NCI-H2196 treated with DMSO at 0.1 percent for 48 hours (cell line): Measurements from ENCODE around the gene PTK6.
"Not testable (repeated sequence)": the region's sequence is repeated elsewhere in the genome, so short reads cannot be mapped to it uniquely, and the experiment has no call there.

Experiments used
- DNase-seq: peaks from one replicate; lab custom pipeline; 2025; ENCODE audit not compliant: unreplicated experiment; lab: John Stamatoyannopoulos, UW

Gene PTK6

DNA sequence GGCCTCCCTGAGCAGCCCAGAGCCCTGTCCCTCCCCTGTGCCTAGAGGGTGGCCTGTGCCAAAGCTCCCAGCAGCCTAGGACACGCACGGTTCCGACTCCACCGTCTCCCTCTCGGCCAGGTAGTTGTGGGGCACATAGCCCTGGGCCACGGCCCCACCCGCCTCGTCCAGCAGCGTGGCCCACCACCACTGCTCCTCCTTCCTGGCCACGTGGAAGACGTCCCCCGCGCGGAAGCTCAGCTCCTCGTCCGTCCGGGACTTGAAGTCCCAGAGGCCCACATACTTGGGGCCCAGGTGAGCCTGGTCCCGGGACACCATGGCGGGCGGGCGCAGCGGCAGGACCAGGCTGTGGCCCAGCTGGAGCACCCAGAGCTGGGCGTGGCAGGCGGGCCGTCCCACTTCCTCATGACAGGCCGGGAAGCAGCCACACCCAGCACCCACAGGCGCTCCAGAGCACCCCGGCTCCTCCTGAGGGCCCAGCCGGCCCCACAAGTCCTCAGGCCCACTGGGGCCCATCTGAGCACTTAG lies at the start of gene PTK6:
TSS of gene PTK6 (minus strand) at position 380 of the 528 bp plus-strand sequence. CDS start at position 318, 62 bp downstream.
- no peak for DNase-seq

- no peak for DNase-seq
Measured at GRCh38 chr20:63586797-63587196, 49.6 kb upstream of the PTK6 start.

- no peak for DNase-seq
Measured at GRCh38 chr20:63585616-63586565, 48.7 kb upstream of the PTK6 start.

DNA sequence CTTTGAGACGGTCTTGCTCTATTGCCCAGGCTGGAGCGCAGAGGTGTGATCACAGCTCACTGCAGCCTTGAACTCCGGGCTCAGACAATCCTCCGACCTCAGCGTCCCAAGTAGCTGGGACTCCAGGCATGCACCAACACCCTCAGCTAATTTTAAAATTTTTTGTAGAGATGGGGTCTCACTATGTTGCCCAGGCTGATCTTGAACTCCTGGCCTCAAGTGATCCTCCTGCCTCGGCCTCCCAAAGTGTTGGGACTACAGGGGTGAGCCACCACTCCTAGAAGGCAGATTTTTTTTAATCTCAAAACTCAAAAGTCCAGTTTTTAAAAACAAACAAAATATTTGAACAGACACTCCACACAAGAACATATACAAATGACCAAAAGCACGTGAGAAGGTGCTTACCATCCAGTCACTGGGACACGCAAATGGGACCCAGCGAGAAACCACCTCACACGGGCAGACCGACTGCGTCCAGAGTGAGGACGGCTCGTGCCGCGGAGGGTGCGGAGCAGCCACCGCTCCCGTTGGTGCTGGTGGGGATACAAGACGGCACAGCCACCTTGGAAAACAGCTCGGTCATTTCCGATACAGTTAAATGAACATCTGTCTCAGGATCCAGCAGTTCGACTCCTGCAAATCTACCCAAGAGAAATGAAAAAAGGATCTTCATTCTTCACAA lies 45.3 kb upstream of the PTK6 start:
- no peak for DNase-seq

DNA sequence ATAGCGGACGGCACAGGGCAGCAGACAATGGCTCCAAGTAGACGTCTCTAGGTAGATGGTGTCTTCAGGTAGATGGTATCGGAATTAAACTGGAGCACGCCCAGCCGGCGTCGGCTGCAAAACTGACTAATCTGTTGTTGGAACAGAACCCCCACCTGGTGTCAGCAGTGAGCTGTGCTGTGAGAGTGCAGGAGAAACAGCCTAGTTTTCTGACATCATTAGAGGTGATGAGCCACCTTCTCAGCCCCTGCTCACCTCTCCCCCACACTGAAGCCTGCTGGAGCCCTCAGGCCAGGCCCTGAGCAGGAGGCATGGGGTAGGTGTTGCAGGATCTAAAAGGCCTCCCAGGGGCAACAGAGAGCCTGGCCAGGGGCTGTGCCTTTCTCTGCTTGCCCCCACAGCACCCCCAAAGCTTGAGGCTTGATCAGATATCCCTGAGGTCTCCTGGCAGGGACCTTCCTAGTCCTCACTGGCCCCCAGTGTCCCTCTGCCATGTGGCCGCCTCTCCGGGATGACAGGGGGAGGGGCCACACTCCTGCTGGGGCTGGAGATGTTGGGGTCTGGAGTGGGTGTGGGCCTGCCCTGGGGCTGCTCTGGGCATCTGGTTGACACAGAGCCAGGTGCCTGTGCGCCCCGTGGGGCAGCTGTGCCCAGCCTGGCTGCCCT lies 43.8 kb upstream of the PTK6 start:
- no peak for DNase-seq

- no peak for DNase-seq
Measured at GRCh38 chr20:63579017-63579694, 42.0 kb upstream of the PTK6 start.

GRCh38 chr20:63578224-63579016 lies 41.2 kb upstream of the PTK6 start:
- DNase-seq: no peak

DNA sequence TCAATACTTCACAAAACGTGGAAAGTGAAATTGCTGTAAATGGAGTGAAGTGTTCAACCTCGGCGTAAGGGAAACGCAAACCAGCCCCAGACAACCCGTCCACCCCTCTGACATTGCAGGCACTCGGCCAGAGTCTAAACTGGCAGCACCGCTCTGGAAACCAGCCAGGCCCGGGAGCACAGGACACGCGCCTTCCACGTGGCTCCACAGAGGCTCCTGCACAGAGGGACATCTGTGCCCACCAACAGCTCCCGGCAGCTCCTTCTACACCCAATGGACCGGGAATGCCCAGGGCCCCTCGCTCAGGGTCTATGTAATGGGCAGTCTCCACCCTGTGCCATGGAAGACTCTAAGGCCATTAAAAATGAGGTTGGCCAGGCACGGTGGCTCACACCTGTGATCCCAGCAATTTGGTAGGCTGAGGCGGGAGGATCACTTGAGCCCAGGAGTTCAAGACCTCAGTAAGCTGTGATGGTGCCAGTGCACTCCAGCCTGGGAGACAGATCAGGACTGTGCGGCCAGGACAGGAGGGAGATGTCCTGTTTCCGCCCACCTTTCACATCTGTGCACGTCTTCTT lies 40.2 kb upstream of the PTK6 start:
- no peak for DNase-seq

DNA sequence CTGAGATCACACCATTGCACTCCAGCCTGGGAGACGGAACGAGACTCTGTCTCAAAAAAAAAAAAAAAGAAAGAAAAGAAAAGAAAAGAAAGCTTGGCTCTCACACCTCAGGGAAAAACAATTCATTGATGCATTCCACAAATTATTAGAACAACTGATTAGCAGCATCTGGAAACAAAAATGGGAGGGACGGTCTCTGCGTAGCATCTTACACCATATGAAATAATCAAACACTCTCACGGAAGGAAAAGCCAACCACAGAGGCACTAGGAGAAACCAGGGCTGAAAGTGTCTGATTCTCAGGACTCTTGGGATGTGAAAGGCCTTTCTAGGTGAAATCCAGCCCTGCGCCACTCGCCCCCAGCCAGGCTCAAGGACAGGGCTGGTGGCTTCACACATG lies 39.1 kb upstream of the PTK6 start:
- no peak for DNase-seq

DNA sequence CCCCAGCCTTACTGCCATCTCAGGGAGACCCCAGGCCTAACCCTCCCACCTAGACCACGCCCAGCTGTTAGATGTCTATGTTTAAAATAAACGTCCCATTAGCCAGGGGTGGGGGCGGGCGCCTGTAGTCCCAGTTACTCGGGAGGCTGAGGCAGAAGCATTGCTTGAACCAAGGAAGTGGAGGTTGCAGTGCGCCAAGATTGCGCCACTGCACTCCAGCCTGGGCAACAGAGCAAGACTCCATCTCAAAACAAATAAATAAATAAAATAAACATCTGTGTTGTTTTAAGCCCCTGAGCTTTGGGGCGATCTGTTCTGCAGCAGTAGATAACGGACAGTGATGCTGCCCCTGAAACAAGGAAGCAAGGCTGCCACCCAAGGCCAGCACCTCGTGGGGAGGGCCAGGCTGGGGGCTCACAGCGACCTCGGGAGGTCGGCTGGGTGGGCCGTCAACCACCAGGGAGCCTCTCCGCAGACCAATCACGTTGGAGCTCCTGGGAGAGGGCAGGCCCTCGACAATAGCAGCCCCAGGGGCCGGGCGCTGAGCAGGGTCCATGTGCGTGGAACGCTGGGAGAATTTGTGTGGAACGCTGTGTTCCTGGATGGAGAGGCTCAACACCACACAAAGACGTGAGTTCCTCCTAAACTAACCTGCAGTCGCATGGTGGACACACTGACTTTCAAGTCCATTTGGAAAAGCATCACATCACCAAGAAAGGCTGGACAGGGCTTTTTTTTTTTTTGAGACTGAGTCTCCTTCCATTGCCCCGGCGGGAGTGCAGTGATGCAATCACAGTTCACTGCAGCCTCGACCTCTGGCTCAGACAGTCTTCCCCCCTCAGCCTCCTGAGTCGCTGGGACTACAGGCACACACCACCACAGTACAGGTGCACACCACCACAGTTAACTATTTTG lies 37.9 kb upstream of the PTK6 start:
- no peak for DNase-seq

DNA sequence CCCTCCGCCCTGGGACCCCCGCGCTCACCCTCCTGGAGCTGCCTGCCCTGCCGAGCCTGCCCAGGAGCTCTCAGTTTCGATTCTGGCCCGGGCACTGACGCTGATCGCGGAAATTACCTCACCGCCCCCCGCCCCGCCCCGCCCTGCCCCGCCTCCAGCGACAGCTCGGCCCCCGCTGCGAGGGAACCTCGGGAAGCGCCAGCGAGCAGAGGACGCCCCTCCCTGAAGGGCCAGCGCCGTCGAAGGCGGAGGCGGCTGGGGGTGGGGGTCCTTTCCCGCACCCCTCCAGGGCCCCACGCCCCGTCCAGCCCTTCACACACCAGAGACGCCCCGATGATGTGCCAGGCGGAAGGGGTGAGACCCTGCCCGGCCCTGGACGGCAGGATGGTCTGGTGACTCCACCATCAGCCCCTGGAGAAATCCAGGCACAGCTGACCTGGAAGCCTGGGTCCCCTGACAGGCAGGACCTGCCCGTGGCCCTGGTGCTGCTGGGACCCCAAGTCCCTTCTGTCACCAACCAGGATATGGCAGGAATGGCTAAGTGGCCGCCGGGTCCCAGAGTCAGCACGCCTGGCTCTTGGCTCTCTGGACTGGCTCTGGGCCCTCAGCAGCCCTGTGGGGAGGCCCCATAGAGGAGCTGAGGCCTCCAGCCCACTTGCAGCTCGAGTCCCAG lies 37.1 kb upstream of the PTK6 start, which contains the start of gene HELZ2:
TSS of gene HELZ2 (minus strand) at position 84 of the 673 bp plus-strand sequence. CDS start 1,854 bp downstream, outside the sequence.
- peak; percentile 44 for DNase-seq

DNA sequence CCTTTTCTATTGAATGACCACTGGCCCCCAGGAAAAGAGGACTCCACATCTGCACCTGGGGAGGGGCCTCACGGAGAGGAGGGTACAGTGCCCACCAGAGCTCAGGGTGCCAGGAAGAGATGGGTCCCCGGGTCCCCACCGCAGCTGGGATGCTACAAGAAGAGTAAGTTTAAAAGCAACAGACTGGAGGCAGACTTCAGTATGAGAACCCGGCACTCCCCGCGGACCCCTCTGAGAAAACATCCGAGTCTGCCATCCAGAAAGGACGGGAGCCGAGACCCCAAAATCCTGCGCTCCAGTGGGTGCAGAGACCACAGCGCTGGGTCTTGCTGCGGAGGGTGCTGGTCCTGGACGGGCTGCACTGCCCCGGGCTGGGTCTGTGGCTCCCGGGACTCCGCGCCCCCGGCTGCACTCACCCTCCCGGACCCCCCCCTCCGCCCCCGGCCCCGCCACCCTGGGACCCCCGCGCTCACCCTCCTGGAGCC lies 36.5 kb upstream of the PTK6 start:
- no peak for DNase-seq

GRCh38 chr20:63572788-63573646 lies 35.8 kb upstream of the PTK6 start:
- no peak for DNase-seq

GRCh38 chr20:63572071-63572787 lies 35.1 kb upstream of the PTK6 start:
- no peak for DNase-seq

DNA sequence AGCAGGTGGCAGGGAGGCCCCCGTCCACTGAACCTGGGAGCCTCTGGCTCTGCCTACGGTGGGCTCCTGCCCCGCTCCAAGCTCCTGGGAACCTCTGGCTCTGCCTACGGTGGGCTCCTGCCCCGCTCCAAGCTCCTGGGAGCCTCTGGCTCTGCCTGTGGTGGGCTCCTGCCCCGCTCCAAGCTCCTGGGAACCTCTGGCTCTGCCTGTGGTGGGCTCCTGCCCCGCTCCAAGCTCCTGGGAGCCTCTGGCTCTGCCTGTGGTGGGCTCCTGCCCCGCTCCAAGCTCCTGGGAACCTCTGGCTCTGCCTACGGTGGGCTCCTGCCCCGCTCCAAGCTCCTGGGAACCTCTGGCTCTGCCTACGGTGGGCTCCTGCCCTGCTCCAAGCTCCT lies 33.9 kb upstream of the PTK6 start:
- DNase-seq: not testable (repeated sequence)
